PC-3 (cell line): ENCODE measurements around the gene GFER. TPM values are rescaled to one million over a fixed set of nuclear protein-coding genes. Genes with fewer than 3 reads are reported as not detected.

Experiments
- ATAC-seq: fragments of 200-7000 bp; cut with Tn5 transposase; 2 replicates; pipeline ENCODE4 v1.9.1; 2020; ENCODE audit warnings: mild to moderate bottlenecking, moderate library complexity
- BruUV-seq: library from RNA; stranded (reverse); fragments of 400-500 nt; replicated peaks from 2 replicates; lab custom pipeline; 2021; lab: Mats Ljungman, UMichigan
- CTCF ChIA-PET: fragments of 300-600 bp; sonication (Branson Sonifier 250); formaldehyde crosslinking; loops from one replicate; lab custom pipeline; 2022; ENCODE audit warnings: antibody characterized with exemption; lab: Charles Lee
- POLR2A ChIA-PET: fragments of 300-600 bp; sonication (Branson Sonifier 250); formaldehyde crosslinking; loops from one replicate; lab custom pipeline; 2022; ENCODE audit warnings: antibody characterized with exemption; ENCODE audit not compliant: unreplicated experiment; lab: Charles Lee
- DNase-seq: peaks from one replicate; pipeline ENCODE4 v3.0.0-alpha.2; 2015
- H2AFZ ChIP-seq: fragments of 300-600 bp; sonication (generic); 2 replicates; pipeline ENCODE4 v1.6.0; 2016; ENCODE audit warnings: antibody characterized with exemption, low read length
- H3F3A ChIP-seq: fragments of 300-600 bp; sonication (generic); one replicate; pipeline ENCODE4 v1.6.0; 2017; ENCODE audit warnings: antibody characterized with exemption, low read length, control low read depth, mild to moderate bottlenecking; ENCODE audit not compliant: unreplicated experiment
- H3K27ac ChIP-seq: fragments of 300-600 bp; sonication (generic); 2 replicates; pipeline ENCODE4 v1.5.1; 2016; ENCODE audit warnings: mild to moderate bottlenecking, low read length
- H3K27me3 ChIP-seq: fragments of 300-600 bp; sonication (generic); 2 replicates; pipeline ENCODE4 v1.6.1; 2016; ENCODE audit warnings: low read length, mixed read lengths
- H3K36me3 ChIP-seq: fragments of 300-600 bp; sonication (generic); 2 replicates; pipeline ENCODE4 v1.6.1; 2016; ENCODE audit warnings: low read depth, mixed run types, low read length, mixed read lengths
- H3K4me1 ChIP-seq: fragments of 300-600 bp; sonication (generic); 2 replicates; pipeline ENCODE4 v1.5.1; 2016; ENCODE audit warnings: low read length; ENCODE audit not compliant: insufficient read depth
- H3K4me2 ChIP-seq: fragments of 300-600 bp; sonication (generic); 2 replicates; pipeline ENCODE4 v1.6.0; 2016; ENCODE audit warnings: low read length
- H3K4me3 ChIP-seq: fragments of 300-600 bp; sonication (generic); 2 replicates; pipeline ENCODE4 v1.5.1; 2016; ENCODE audit warnings: mild to moderate bottlenecking, low read length, mixed read lengths
- H3K79me2 ChIP-seq: fragments of 300-600 bp; sonication (generic); 2 replicates; pipeline ENCODE4 v1.6.1; 2017; ENCODE audit warnings: low read length, mixed read lengths
- H3K9ac ChIP-seq: fragments of 300-600 bp; sonication (generic); 2 replicates; pipeline ENCODE4 v1.6.0; 2016; ENCODE audit warnings: mild to moderate bottlenecking, low read length
- H3K9me2 ChIP-seq: fragments of 300-600 bp; sonication (generic); replicated peaks from 2 replicates; pipeline ENCODE4 v1.6.1; 2016; ENCODE audit warnings: mixed run types, low read length, mixed read lengths
- H3K9me3 ChIP-seq: fragments of 300-600 bp; sonication (generic); 2 replicates; pipeline ENCODE4 v1.6.1; 2016; ENCODE audit warnings: low read length, mixed read lengths
- H4K20me1 ChIP-seq: fragments of 300-600 bp; sonication (generic); 2 replicates; pipeline ENCODE4 v1.6.1; 2016; ENCODE audit warnings: low read length, mixed read lengths
- EZH2 ChIP-seq: fragments of 300-600 bp; sonication (generic); IDR thresholded peaks from one replicate; pipeline ENCODE4 v1.6.1; 2017; ENCODE audit warnings: antibody characterized with exemption, mild to moderate bottlenecking, low read length; ENCODE audit not compliant: unreplicated experiment
- EZH2phosphoT487 ChIP-seq: fragments of 300-600 bp; sonication (generic); IDR thresholded peaks from 2 replicates; pipeline ENCODE4 v1.6.1; 2018; ENCODE audit warnings: mild to moderate bottlenecking, antibody characterized with exemption, low read length, borderline replicate concordance
- intact Hi-C: fragments of 100-400 bp; cut with micrococcal nuclease; formaldehyde crosslinking; loops from 2 replicates; pipeline ENCODE4 v1.9.0; 2023
- total RNA-seq: library from RNA; depleted of rRNA; stranded (reverse); fragments of >200 nt; gene quantifications from 2 replicates; pipeline ENCODE4 v1.2.3, GENCODE V29; 2014
- TF ChIP-seq, protein P1 (sequence below): fragments of 300-600 bp; sonication (generic); conservative IDR thresholded peaks from 2 replicates; pipeline ENCODE4 v1.5.1; 2017; ENCODE audit warnings: antibody characterized with exemption, low read depth, mild to moderate bottlenecking, low read length

The GFER gene
- total RNA-seq, 1 experiment from 2014 or later = 66.8 TPM

DNA sequence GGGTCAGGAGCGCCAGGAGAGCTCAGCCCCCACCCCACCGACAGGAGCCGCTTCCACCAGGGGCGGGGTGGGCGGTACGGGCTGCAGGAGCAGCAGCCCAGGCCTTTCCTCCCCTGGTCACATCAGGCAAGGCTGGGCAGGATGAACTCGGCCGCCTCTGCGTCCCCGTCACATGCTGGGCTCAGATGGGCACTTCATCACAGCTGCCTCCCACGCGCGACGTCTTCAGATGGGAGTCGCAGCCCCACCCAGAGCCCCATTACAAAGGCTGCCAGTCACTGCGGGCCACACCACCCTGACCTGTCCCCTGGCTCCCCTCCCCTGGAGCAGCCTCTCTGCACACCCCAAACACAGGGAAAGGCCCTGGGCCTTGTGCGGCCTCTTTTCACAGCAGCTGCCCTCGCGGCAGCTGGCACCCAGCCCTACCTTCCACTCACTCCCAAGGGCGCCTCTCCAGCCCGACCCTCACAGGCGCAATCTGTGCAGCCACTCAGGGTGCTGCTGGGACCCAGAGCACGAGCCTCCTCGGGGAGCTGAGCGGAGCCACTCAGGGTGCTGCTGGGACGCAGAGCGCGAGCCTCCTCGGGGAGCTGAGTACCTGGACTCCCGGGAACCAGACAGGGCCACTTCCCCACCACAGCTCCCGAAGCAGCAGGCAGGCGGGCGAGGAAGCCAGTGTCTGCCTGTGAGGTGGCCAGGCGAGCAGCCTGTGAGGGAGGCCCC, 21.0 kb downstream of the GFER start:
- Histone ChIP-seq H2AFZ (no peak overlapping the region), H4K20me1 (peaks cover 33% of the 10 kb centered on the region), H3K4me3 (no peak overlapping the region), H3K4me1 (peaks cover 16% of the 10 kb centered on the region), H3K36me3 (peaks cover 4% of the 10 kb centered on the region; the same call in 1 of the 2 replicates), H3F3A (no peaks in the 10 kb centered on the region), H3K9ac (no peak overlapping the region), H3K4me2 (no peak overlapping the region), H3K27ac (no peak overlapping the region), H3K9me3 (no peaks in the 10 kb centered on the region), H3K79me2 (peaks cover 66% of the 10 kb centered on the region), H3K9me2 (no peaks in the 10 kb centered on the region), H3K27me3 (no peaks in the 10 kb centered on the region)
- ATAC-seq (no peak), DNase-seq (no peak)
- no TSS peak for BruUV-seq
- intact Hi-C loops = no loop called here
- TF ChIP-seq EZH2phosphoT487 (no peak), EZH2 (no peak)
- TF ChIP-seq, protein P1, sequence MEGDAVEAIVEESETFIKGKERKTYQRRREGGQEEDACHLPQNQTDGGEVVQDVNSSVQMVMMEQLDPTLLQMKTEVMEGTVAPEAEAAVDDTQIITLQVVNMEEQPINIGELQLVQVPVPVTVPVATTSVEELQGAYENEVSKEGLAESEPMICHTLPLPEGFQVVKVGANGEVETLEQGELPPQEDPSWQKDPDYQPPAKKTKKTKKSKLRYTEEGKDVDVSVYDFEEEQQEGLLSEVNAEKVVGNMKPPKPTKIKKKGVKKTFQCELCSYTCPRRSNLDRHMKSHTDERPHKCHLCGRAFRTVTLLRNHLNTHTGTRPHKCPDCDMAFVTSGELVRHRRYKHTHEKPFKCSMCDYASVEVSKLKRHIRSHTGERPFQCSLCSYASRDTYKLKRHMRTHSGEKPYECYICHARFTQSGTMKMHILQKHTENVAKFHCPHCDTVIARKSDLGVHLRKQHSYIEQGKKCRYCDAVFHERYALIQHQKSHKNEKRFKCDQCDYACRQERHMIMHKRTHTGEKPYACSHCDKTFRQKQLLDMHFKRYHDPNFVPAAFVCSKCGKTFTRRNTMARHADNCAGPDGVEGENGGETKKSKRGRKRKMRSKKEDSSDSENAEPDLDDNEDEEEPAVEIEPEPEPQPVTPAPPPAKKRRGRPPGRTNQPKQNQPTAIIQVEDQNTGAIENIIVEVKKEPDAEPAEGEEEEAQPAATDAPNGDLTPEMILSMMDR = no peak
- POLR2A ChIA-PET = no interaction called here
- CTCF ChIA-PET = no interaction called here

DNA sequence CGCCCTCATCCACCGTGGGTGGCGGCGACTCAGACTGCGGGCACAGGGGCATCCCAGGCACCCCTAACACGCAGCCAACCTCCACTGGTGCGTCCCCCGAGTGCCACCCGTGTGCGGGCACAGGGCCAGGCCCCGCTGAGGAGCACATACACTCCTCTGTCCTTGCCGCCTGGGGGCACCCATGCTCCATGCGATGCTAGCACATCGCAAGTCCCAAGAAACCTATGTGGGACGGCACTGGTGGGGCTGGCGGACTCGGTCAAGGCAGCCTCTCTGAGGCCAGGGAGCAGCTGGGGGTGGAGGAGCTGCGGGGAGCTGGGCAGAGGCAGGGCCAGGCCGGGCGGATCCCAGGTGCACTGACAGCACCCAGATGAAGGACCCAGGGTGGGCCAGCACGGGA, 21.7 kb downstream of the GFER start:
- intact Hi-C loops = no loop called here
- ATAC-seq (no peak), DNase-seq (no peak)
- no peak overlapping the region for H3K9ac ChIP-seq
- POLR2A ChIA-PET = no interaction called here
- H3K27ac ChIP-seq = no peak overlapping the region
- BruUV-seq = no TSS peak
- H3K36me3 ChIP-seq = peaks cover 3% of the 10 kb centered on the region; the same call in 1 of the 2 replicates
- TF ChIP-seq EZH2 (no peak), EZH2phosphoT487 (no peak)
- TF ChIP-seq, protein P1 = no peak
- H3K9me2 ChIP-seq = no peaks in the 10 kb centered on the region
- no peaks in the 10 kb centered on the region for H3K27me3 ChIP-seq
- H3K4me3 ChIP-seq = no peak overlapping the region
- CTCF ChIA-PET = no interaction called here
- peaks cover 23% of the 10 kb centered on the region for H3K4me1 ChIP-seq
- peaks cover 73% of the 10 kb centered on the region for H3K79me2 ChIP-seq
- H3K9me3 ChIP-seq = no peaks in the 10 kb centered on the region
- H2AFZ ChIP-seq = no peak overlapping the region
- H3K4me2 ChIP-seq = no peak overlapping the region
- no peaks in the 10 kb centered on the region for H3F3A ChIP-seq
- H4K20me1 ChIP-seq = peaks cover 33% of the 10 kb centered on the region

DNA sequence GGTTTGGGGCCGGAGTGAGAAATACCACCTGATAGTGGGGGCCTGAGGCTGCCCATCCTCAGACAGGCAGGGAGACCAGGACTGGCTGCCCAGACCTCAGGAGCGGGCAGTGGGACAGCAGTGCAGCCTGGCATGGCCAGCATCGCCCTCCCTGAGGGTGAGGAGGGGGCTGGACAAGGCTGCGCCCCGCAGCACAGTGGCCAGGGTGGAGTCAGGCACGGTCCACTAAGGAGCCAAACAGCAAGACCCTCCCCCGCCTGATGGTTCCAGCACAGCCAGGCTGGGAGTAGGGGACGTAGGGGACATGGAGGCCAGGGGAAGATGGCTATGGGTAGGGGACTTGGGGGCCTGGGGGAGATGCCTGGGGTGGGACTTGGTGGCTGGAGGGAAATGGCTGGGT, 22.3 kb downstream of the GFER start:
- peaks cover 25% of the 10 kb centered on the region for H3K4me1 ChIP-seq
- BruUV-seq = no TSS peak
- no peak overlapping the region for H3K4me3 ChIP-seq
- H3K9me3 ChIP-seq = no peaks in the 10 kb centered on the region
- ChIA-PET CTCF (no interaction called here), POLR2A (no interaction called here)
- H2AFZ ChIP-seq = no peak overlapping the region
- peaks cover 73% of the 10 kb centered on the region for H3K79me2 ChIP-seq
- intact Hi-C loops = no loop called here
- H3K27ac ChIP-seq = no peak overlapping the region
- no peak overlapping the region for H3K4me2 ChIP-seq
- H3F3A ChIP-seq = no peaks in the 10 kb centered on the region
- ATAC-seq (no peak), DNase-seq (no peak)
- H3K9ac ChIP-seq = no peak overlapping the region
- H3K27me3 ChIP-seq = no peaks in the 10 kb centered on the region
- peaks cover 3% of the 10 kb centered on the region; the same call in 1 of the 2 replicates for H3K36me3 ChIP-seq
- H3K9me2 ChIP-seq = no peaks in the 10 kb centered on the region
- TF ChIP-seq, protein P1 = no peak
- TF ChIP-seq EZH2phosphoT487 = no peak
- no peak for TF ChIP-seq EZH2
- peaks cover 33% of the 10 kb centered on the region for H4K20me1 ChIP-seq
